GM18519 (cell line): ENCODE results near the gene CSGALNACT2.
"Not testable (repeated sequence)": the region's sequence is repeated elsewhere in the genome, so short reads cannot be mapped to it uniquely, and the experiment has no call there.

ENCODE experiments used
- ATAC-seq: cut with Tn5 transposase; IDR thresholded peaks from one replicate; pipeline ENCODE4 v1.9.1; 2021; ENCODE audit warnings: mild to moderate bottlenecking, moderate library complexity; ENCODE audit not compliant: unreplicated experiment, low FRiP score

Gene CSGALNACT2

GRCh38 chr10:43173120-43173519 is 34.9 kb downstream of the CSGALNACT2 start:
- ATAC-seq, result no peak

- ATAC-seq, result no peak
Observed at GRCh38 chr10:43174969-43175368, 36.7 kb downstream of the CSGALNACT2 start.

GRCh38 chr10:43176271-43176670 is 38.0 kb downstream of the CSGALNACT2 start:
- no peak for ATAC-seq

GRCh38 chr10:43177595-43177994 is 39.4 kb downstream of the CSGALNACT2 start:
- ATAC-seq, result no peak

- ATAC-seq, result no peak
Observed at GRCh38 chr10:43181146-43181545, 42.9 kb downstream of the CSGALNACT2 start.

GRCh38 chr10:43183764-43184163 is 45.5 kb downstream of the CSGALNACT2 start:
- not testable (repeated sequence) for ATAC-seq

GRCh38 chr10:43186150-43186549 is 47.9 kb downstream of the CSGALNACT2 start:
- no peak for ATAC-seq

GRCh38 chr10:43187213-43187612 is 49.0 kb downstream of the CSGALNACT2 start:
- ATAC-seq, result no peak

GRCh38 chr10:43188702-43189101 is 50.5 kb downstream of the CSGALNACT2 start:
- no peak for ATAC-seq

GRCh38 chr10:43190289-43190688 is 52.0 kb downstream of the CSGALNACT2 start:
- ATAC-seq, result no peak

GRCh38 chr10:43190775-43191174 is 52.5 kb downstream of the CSGALNACT2 start:
- ATAC-seq, result no peak

GRCh38 chr10:43192884-43193283 is 54.6 kb downstream of the CSGALNACT2 start:
- ATAC-seq, result no peak

GRCh38 chr10:43193496-43194080 is 55.3 kb downstream of the CSGALNACT2 start:
- no peak for ATAC-seq

- no peak for ATAC-seq
Observed at GRCh38 chr10:43194266-43194665, 56.0 kb downstream of the CSGALNACT2 start.

- ATAC-seq, result no peak
Observed at GRCh38 chr10:43194859-43195258, 56.6 kb downstream of the CSGALNACT2 start.

- ATAC-seq, result no peak
Observed at GRCh38 chr10:43195557-43195956, 57.3 kb downstream of the CSGALNACT2 start.

GRCh38 chr10:43196131-43196980 is 58.1 kb downstream of the CSGALNACT2 start:
- no peak for ATAC-seq

GRCh38 chr10:43196981-43197833 is 59.0 kb downstream of the CSGALNACT2 start:
- no peak for ATAC-seq

- ATAC-seq, result no peak
Observed at GRCh38 chr10:43197834-43198681, 59.8 kb downstream of the CSGALNACT2 start.

GRCh38 chr10:43198682-43199005 is 60.4 kb downstream of the CSGALNACT2 start:
- ATAC-seq, result no peak
